Measurements from ENCODE around the gene PSMF1. TPM values are rescaled to one million over a fixed set of nuclear protein-coding genes. Genes with fewer than 3 reads are reported as not detected.

Gene PSMF1
- total RNA-seq, 2 experiments from 2014 or later, result 127 to 143 TPM

GRCh38 chr20:1174787-1175186, 56.4 kb downstream of the PSMF1 start:
- no peaks in the 10 kb centered on the region for H3K4me1 Mint-ChIP-seq
- no peak for DNase-seq
- ChIA-PET POLR2A (no interaction called here), CTCF (interaction anchor here (1.8 kb wide), 1 partner anchor 9 kb away, joined by 6 read pairs; no protein-coding TSS in a partner anchor)
- no peaks in the 10 kb centered on the region for H3K27me3 Mint-ChIP-seq
- no peak overlapping the region for H3K27ac Mint-ChIP-seq
- no peak overlapping the region for H3K4me3 Mint-ChIP-seq
- no peaks in the 10 kb centered on the region for H3K9me3 Mint-ChIP-seq
- H3K36me3 Mint-ChIP-seq (ENCODE audit: low read depth), result peaks cover 14% of the 10 kb centered on the region

- no peak for DNase-seq
- ChIA-PET CTCF (interaction anchor here (1.9 kb wide), 1 partner anchor 27 kb away, joined by 4 read pairs; no protein-coding TSS in a partner anchor), POLR2A (no interaction called here)
- Mint-ChIP-seq H3K4me3 (no peak overlapping the region), H3K4me1 (no peaks in the 10 kb centered on the region), H3K36me3 (ENCODE audit: low read depth) (peaks cover 6% of the 10 kb centered on the region), H3K27me3 (peaks cover 6% of the 10 kb centered on the region), H3K9me3 (no peaks in the 10 kb centered on the region), H3K27ac (no peak overlapping the region)
Measured at GRCh38 chr20:1177680-1178079, 59.3 kb downstream of the PSMF1 start.

GRCh38 chr20:1178103-1178502, 59.7 kb downstream of the PSMF1 start:
- ChIA-PET CTCF (interaction anchor here (1.2 to 1.9 kb wide), 2 partner anchors 23 to 27 kb away, joined by 3 to 4 read pairs; no protein-coding TSS in a partner anchor), POLR2A (no interaction called here)
- no peak overlapping the region for H3K27ac Mint-ChIP-seq
- no peaks in the 10 kb centered on the region for H3K4me1 Mint-ChIP-seq
- no peak for DNase-seq
- H3K36me3 Mint-ChIP-seq (ENCODE audit: low read depth), result peaks cover 6% of the 10 kb centered on the region
- H3K9me3 Mint-ChIP-seq, result no peaks in the 10 kb centered on the region
- H3K4me3 Mint-ChIP-seq, result no peak overlapping the region
- peaks cover 9% of the 10 kb centered on the region for H3K27me3 Mint-ChIP-seq

GRCh38 chr20:1178623-1179022, 60.2 kb downstream of the PSMF1 start:
- peaks cover 6% of the 10 kb centered on the region for H3K36me3 Mint-ChIP-seq (ENCODE audit: low read depth)

GRCh38 chr20:1180949-1181348, 62.5 kb downstream of the PSMF1 start:
- DNase-seq, result no peak
- Mint-ChIP-seq H3K36me3 (ENCODE audit: low read depth) (no peaks in the 10 kb centered on the region), H3K9me3 (no peaks in the 10 kb centered on the region), H3K27ac (no peak overlapping the region), H3K4me1 (peaks cover 8% of the 10 kb centered on the region), H3K27me3 (peaks cover 27% of the 10 kb centered on the region), H3K4me3 (no peak overlapping the region)
- ChIA-PET CTCF (interaction anchor here (1.7 kb wide), 1 partner anchor 32 kb away, joined by 4 read pairs; no protein-coding TSS in a partner anchor), POLR2A (no interaction called here)

More at GRCh38 chr20:1178623-1179022, 60.2 kb downstream of the PSMF1 start:
- peaks cover 14% of the 10 kb centered on the region for H3K27me3 Mint-ChIP-seq
- no peak overlapping the region for H3K27ac Mint-ChIP-seq
- POLR2A ChIA-PET, result no interaction called here
- no peaks in the 10 kb centered on the region for H3K9me3 Mint-ChIP-seq
- no peaks in the 10 kb centered on the region for H3K4me1 Mint-ChIP-seq
- no peak overlapping the region for H3K4me3 Mint-ChIP-seq
- no peak for DNase-seq
- CTCF ChIA-PET, result interaction anchor here (1.2 to 1.9 kb wide), 2 partner anchors 23 to 28 kb away, joined by 3 to 4 read pairs; no protein-coding TSS in a partner anchor

- no peaks in the 10 kb centered on the region for H3K9me3 Mint-ChIP-seq
- no peak for DNase-seq
- no peak overlapping the region for H3K27ac Mint-ChIP-seq
- peaks cover 10% of the 10 kb centered on the region for H3K4me1 Mint-ChIP-seq
- peaks cover 31% of the 10 kb centered on the region for H3K27me3 Mint-ChIP-seq
- CTCF ChIA-PET, result no interaction called here
- POLR2A ChIA-PET, result no interaction called here
- H3K36me3 Mint-ChIP-seq (ENCODE audit: low read depth), result no peaks in the 10 kb centered on the region
- no peak overlapping the region for H3K4me3 Mint-ChIP-seq
Measured at GRCh38 chr20:1182106-1182505, 63.7 kb downstream of the PSMF1 start.

GRCh38 chr20:1183153-1183552, 64.8 kb downstream of the PSMF1 start:
- CTCF ChIA-PET, result interaction anchor here (1.4 to 2.1 kb wide), 2 partner anchors 7 to 17 kb away, joined by 6 read pairs; no protein-coding TSS in a partner anchor
- DNase-seq, result no peak
- POLR2A ChIA-PET, result no interaction called here
- no peaks in the 10 kb centered on the region for H3K9me3 Mint-ChIP-seq
- H3K36me3 Mint-ChIP-seq (ENCODE audit: low read depth), result no peaks in the 10 kb centered on the region
- no peak overlapping the region for H3K4me3 Mint-ChIP-seq
- H3K4me1 Mint-ChIP-seq, result peaks cover 10% of the 10 kb centered on the region
- peak overlapping the region; percentile 44 for H3K27ac Mint-ChIP-seq
- peaks cover 31% of the 10 kb centered on the region for H3K27me3 Mint-ChIP-seq

GRCh38 chr20:1184260-1184637, 65.8 kb downstream of the PSMF1 start:
- CTCF ChIA-PET, result interaction anchor here (1.4 to 2.1 kb wide), 2 partner anchors 8 to 16 kb away, joined by 6 read pairs; no protein-coding TSS in a partner anchor
- H3K4me1 Mint-ChIP-seq, result peaks cover 10% of the 10 kb centered on the region
- no peak overlapping the region for H3K27ac Mint-ChIP-seq
- no peaks in the 10 kb centered on the region for H3K9me3 Mint-ChIP-seq
- H3K4me3 Mint-ChIP-seq, result peak overlapping the region; percentile 63
- H3K36me3 Mint-ChIP-seq (ENCODE audit: low read depth), result no peaks in the 10 kb centered on the region
- DNase-seq, result no peak
- POLR2A ChIA-PET, result no interaction called here
- peaks cover 33% of the 10 kb centered on the region for H3K27me3 Mint-ChIP-seq

GRCh38 chr20:1184638-1185315, 66.4 kb downstream of the PSMF1 start, which contains the start of gene TMEM74B:
Gene TMEM74B, minus strand, starts transcription at chr20:1184981. Its CDS starts 1,180 bp downstream, at chr20:1183801.
- no peak for DNase-seq
- POLR2A ChIA-PET, result no interaction called here

GRCh38 chr20:1185316-1185741, 66.9 kb downstream of the PSMF1 start:
- DNase-seq, result peak; percentile 7
- Mint-ChIP-seq H3K9me3 (no peaks in the 10 kb centered on the region), H3K4me3 (no peak overlapping the region), H3K36me3 (ENCODE audit: low read depth) (no peaks in the 10 kb centered on the region), H3K27ac (no peak overlapping the region), H3K4me1 (peaks cover 10% of the 10 kb centered on the region), H3K27me3 (peaks cover 44% of the 10 kb centered on the region)
- POLR2A ChIA-PET, result no interaction called here
- CTCF ChIA-PET, result interaction anchor here (0.5 to 2.1 kb wide), 3 partner anchors 15 to 365 kb away, joined by 3 to 6 read pairs (median 3); no protein-coding TSS in a partner anchor

More at GRCh38 chr20:1184638-1185315, 66.4 kb downstream of the PSMF1 start, which contains the start of gene TMEM74B:
- Mint-ChIP-seq H3K4me1 (peaks cover 10% of the 10 kb centered on the region), H3K9me3 (no peaks in the 10 kb centered on the region), H3K27me3 (peaks cover 38% of the 10 kb centered on the region), H3K27ac (no peak within 1 kb of the TSS), H3K4me3 (peak within 1 kb of the TSS; percentile 63), H3K36me3 (ENCODE audit: low read depth) (no peaks in the 10 kb centered on the region)
- CTCF ChIA-PET, result interaction anchor here (0.9 to 2.1 kb wide), 3 partner anchors 9 to 100 kb away, joined by 3 to 6 read pairs (median 6); no protein-coding TSS in a partner anchor

GRCh38 chr20:1185790-1186334, 67.5 kb downstream of the PSMF1 start:
- POLR2A ChIA-PET, result no interaction called here
- peak overlapping the region; percentile 53 for H3K4me3 Mint-ChIP-seq
- CTCF ChIA-PET, result interaction anchor here (0.5 to 0.9 kb wide), 2 partner anchors 102 to 365 kb away, joined by 3 read pairs; no protein-coding TSS in a partner anchor
- peaks cover 10% of the 10 kb centered on the region for H3K4me1 Mint-ChIP-seq
- H3K9me3 Mint-ChIP-seq, result no peaks in the 10 kb centered on the region
- DNase-seq, result peak; percentile 59
- no peaks in the 10 kb centered on the region for H3K36me3 Mint-ChIP-seq (ENCODE audit: low read depth)
- H3K27ac Mint-ChIP-seq, result no peak overlapping the region
- H3K27me3 Mint-ChIP-seq, result peaks cover 49% of the 10 kb centered on the region

GRCh38 chr20:1186367-1186991, 68.1 kb downstream of the PSMF1 start:
- H3K4me1 Mint-ChIP-seq, result peaks cover 10% of the 10 kb centered on the region
- ChIA-PET CTCF (no interaction called here), POLR2A (no interaction called here)
- peaks cover 50% of the 10 kb centered on the region for H3K27me3 Mint-ChIP-seq
- no peak overlapping the region for H3K27ac Mint-ChIP-seq
- DNase-seq, result no peak
- no peak overlapping the region for H3K4me3 Mint-ChIP-seq
- no peaks in the 10 kb centered on the region for H3K36me3 Mint-ChIP-seq (ENCODE audit: low read depth)
- no peaks in the 10 kb centered on the region for H3K9me3 Mint-ChIP-seq

Measured in activated CD4-positive, alpha-beta T cell treated with anti-CD3 and anti-CD28 coated beads, Interleukin-2, amount 10 ng/mL, durations not matched to agents 7 days and 5 days (primary cell).